GM18909 (cell line): ENCODE measurements around the gene EPB41L5.
"Not testable (repeated sequence)": the region's sequence is repeated elsewhere in the genome, so short reads cannot be mapped to it uniquely, and the experiment has no call there.

ENCODE experiments used
- ATAC-seq: cut with Tn5 transposase; IDR thresholded peaks from one replicate; pipeline ENCODE4 v1.9.1; 2021; ENCODE audit warnings: mild to moderate bottlenecking; ENCODE audit not compliant: unreplicated experiment, poor library complexity

The EPB41L5 gene

GRCh38 chr2:120134263-120134662 lies 121.4 kb downstream of the EPB41L5 start:
- ATAC-seq: no peak

DNA sequence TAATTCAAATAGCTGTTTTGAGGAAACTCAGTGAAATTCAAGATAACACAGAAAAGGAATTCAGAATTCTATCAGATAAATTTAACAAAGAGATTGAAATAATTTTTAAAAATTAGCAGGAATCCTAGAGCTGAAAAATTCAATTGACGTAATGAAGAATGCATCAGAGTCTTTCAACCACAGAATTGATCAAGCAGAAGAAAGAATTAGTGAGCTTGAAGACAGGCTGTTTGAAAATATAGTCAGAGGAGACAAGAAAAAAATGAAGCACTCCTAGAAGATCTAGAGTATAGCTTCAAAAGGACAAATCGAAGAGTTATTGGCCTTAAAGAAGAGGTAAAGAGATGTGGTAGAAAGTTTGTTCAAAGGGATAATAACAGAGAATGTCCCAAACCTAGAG lies 122.1 kb downstream of the EPB41L5 start:
- ATAC-seq: not testable (repeated sequence)

DNA sequence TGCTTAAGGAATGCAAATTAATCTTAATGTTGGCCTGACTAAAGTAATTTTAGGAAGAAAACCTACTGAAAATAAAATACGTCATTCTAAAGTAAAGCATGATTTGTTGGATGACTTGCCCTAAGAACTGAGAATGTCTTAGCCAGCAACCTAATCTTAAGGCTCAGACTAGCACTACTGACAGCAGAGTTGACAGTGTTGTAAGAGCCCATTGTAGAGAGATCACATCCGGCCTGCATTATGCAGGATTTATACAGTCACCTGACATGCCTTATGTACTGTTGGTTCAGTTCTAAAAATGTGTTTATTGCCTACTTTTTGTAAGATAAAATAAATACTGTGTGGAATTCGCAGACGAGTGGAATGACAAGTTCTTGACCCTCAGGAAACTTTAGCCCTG lies 128.0 kb downstream of the EPB41L5 start:
- no peak for ATAC-seq

- no peak for ATAC-seq
These were observed 128.6 kb downstream of the EPB41L5 start for GRCh38 chr2:120141300-120142069.

GRCh38 chr2:120142528-120143219 lies 129.8 kb downstream of the EPB41L5 start:
- ATAC-seq: no peak

DNA sequence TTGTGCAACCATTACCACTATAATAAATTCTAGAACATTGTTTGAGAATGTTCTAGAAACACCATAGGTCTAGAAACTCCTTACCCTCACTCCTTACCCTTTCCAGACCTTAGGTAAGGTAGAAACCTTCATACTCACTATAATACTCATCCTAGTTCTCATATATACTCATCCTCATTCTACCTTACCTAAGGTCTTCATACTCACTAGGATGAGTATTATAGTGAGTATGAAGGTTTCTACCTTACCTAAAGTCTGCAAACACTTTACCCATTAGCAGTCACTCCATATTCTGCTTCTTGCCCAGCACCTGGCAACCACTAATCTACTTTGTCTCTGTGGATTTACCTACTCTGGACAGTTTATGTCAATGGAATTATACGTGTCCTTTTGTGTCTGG lies 135.4 kb downstream of the EPB41L5 start:
- no peak for ATAC-seq

GRCh38 chr2:120148669-120149068 lies 135.8 kb downstream of the EPB41L5 start:
- ATAC-seq: no peak

DNA sequence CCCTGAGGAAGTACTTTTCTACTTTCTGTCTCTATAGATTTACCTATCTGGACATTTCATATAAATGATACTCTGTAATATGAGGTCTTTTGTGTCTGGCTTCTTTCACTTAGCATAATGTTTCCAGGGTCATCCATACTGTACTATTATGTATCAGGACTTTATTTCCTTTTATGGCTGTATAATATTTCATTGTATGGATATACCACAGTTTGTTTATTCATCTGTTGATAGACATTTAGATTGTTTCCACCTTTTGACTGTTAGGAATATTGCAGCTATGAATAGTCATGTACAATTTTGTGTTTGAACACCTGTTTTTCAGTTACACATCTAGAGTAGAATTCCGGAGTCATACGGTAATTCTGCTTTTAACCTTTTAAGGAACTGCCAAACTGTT lies 136.5 kb downstream of the EPB41L5 start:
- ATAC-seq: no peak

GRCh38 chr2:120150040-120150482 lies 137.2 kb downstream of the EPB41L5 start:
- ATAC-seq: no peak

DNA sequence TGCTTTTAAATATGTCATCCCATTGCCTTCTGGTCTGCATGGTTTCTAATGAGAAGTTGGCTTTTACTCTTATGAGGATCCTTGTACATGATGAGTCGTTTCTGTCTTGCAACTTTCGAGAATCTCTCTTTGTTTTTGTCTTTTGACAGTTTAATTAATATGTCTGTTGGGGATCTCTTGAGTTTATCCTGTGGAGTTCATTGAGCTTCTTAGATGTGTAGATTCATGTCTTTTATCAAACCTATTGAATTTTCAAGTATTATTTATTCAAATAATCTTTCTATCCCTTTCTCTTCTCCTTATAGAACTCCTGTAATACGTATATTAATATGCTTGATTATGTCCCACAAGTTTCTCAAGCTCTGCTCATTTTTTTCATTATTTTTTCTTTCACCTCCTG lies 142.4 kb downstream of the EPB41L5 start:
- ATAC-seq: no peak

DNA sequence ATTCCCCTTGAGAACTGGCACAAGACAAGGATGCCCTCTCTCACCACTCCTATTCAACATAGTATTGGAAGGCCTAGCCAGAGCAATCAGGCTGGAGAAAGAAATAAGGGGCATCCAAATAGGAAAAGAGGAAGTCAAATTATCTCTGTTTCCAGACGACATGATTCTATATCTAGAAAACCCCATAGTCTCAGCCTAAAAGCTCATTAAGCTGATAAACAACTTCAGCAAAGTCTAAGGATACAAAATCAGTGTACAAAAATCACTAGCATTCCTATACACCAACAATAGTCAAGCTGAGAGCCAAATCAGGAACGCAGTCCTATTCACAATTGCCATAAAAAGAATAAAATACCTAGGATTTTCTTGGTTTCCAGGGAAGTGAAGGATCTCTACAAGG lies 145.8 kb downstream of the EPB41L5 start:
- not testable (repeated sequence) for ATAC-seq

DNA sequence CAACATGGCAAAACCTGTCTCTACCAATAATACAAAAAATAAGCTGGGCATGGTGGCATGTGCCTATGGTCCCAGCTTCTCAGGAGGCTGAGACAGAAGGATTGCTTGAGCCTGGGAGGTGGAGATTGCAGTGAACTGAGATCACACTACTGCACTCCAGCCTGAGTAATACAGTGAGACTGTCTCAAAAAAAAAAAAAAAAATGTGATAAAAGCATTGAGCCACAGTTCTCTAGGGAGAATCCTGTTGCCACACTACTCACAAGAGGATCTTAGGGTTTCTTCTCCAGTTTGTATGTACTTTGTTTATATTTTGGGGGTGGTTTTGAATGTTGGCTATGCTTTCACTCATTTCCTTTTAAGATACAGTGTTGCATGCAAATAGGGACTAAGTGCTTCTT lies 148.3 kb downstream of the EPB41L5 start:
- ATAC-seq: no peak

DNA sequence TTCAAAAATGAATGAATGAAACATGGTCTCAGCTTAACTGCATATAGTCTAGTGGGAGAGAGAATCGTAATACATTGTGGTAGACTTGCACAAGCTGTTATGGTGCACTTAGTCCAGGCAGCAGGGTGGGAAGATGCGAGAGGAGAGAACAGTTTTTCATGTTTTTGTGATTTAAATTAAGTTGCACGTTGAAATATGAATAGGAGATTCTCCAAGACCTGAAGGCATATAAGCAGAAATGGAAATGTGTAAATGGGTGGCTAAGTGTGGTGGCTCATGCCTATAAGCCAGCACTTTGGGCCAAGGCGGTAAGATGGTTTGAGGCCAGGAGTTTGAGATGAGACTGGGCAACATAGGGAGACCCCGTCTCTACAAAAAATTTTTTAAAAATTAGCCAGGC lies 149.8 kb downstream of the EPB41L5 start:
- no peak for ATAC-seq

DNA sequence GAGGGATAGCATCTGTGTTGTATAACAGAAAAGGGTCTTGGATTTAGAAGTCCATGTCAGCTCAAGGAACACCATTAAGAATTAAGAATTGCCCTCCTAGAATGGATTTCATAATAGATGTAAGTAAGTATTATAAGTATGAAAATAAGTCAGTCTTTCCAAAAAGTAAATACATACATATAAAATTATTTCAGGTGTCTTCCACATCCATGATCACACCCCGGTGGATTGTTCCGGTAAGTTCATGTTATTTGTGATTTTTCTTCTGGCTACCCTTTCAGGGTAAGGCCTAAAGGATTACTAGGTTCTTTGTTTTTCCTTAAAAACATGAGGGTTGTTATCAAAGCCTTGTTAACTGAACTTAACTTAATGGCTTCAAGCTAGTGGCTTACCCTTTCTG lies 154.4 kb downstream of the EPB41L5 start:
- no peak for ATAC-seq

- no peak for ATAC-seq
These were observed 156.1 kb downstream of the EPB41L5 start for GRCh38 chr2:120169020-120169419.

DNA sequence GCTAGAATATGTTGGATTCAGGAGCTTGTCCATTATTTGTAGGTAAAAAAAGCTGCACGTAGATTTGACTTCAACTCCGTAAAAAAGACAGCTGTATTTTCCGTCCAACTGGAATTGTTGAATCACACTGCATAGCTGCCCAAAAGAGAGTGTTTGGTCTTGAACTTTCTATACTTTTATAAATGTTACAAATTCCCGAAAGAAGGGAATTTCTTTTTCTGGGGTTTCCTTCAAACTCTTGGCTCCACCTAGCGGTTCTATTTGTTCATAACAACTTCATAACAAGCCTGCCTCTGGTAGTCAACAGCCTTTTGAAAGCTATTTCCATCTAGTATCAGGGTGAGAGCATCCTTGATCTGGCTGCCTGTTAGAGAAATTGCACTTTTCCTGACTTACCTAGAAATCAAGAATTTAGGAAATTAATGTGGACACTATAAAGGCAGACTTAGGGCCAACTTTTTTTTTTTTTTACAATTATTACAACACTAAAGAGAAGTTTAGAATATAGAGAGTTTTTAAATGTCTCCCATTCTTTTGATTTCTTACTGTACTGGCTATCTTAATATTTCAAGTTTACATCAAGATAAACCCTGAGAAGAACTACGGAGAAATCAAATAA lies 162.2 kb downstream of the EPB41L5 start:
- ATAC-seq: no peak

DNA sequence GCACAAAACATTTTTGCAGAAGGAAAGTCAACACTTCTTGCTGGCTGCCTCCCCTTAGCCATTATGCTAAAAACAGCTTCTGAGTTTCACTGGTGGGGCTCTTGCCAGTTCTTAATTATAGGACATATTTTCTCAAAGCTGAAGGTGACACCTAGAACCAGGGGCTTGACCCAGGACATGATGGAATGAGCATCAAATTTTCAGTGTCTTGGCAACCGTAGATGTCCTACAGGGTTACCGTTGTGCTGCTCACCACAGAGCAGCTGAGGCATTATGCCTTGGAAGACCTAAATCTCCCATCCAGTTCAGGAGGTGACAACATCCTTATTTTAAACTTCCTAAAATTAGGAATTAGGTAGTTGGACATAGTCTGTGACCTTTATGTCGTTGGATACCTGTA lies 163.6 kb downstream of the EPB41L5 start:
- ATAC-seq: no peak

DNA sequence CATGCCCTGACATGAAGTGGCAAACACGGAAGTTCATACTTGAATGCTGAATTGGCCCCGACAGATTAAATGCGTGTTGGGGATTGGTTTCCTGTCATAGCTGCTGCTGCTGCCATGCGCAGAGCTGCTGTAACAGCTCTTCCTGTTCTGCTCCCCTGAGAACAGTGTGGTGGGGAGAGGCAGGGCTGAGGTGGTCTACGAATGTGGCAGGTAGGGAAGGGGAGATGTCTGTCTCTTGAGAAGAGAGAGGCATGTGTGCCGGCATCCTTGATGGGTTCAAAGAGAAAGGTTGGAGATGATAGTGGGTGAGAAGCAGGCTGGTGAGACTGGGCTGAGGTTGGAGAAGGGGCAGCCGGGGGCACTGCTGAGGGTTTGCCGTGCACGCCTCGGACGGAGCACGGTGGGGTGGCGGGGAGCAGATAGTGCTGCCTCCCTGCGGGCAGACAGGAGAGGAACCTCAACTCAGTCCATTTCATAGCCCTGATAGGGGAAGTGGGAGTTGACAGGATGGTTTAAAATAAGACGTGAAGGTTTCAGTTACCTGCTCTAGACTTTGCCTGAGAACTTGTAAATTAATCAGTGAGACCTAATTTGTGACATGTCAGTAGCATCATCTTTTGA lies 164.2 kb downstream of the EPB41L5 start:
- peak; percentile 96 for ATAC-seq

DNA sequence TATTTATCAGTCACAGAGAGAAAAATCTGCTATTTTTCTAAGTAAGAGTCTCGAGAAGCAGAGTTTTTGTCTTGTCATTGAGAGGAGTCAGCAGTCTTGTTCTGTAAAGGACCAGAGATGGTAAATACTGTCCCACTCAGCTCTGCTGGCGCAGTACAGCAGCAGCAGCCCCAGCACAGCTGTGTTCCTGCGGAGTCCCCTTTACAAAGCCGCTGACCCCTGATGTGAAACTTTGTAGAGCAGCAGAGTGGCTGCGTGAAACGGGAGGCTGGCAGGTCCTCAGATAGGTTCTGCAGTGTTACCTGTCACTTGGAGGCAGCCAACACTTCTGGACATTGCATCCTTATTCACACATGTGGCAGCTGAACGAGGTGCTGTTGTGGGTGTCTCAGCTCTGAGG lies 165.1 kb downstream of the EPB41L5 start:
- ATAC-seq: no peak

- no peak for ATAC-seq
These were observed 166.5 kb downstream of the EPB41L5 start for GRCh38 chr2:120179396-120179795.

- no peak for ATAC-seq
These were observed 167.2 kb downstream of the EPB41L5 start for GRCh38 chr2:120180066-120180465.
